GM23248 (cell line): ENCODE results near the gene ARNT2. TPM values are rescaled to one million over a fixed set of nuclear protein-coding genes. Genes with fewer than 3 reads are reported as not detected.

Experiments
- DNase-seq: peaks from one replicate; pipeline ENCODE4 v3.0.0-alpha.2; 2015
- H2AFZ ChIP-seq: fragments of 200-600 bp; sonication (generic); 2 replicates; pipeline ENCODE4 v1.6.1; 2016; ENCODE audit warnings: antibody characterized with exemption
- H3F3A ChIP-seq: fragments of 200-600 bp; sonication (generic); 2 replicates; pipeline ENCODE4 v1.6.1; 2016; ENCODE audit warnings: mild to moderate bottlenecking, antibody characterized with exemption, mixed run types; ENCODE audit not compliant: insufficient read depth
- H3K27ac ChIP-seq: fragments of 200-600 bp; sonication (generic); 2 replicates; pipeline ENCODE4 v1.5.1; 2016; ENCODE audit warnings: mild to moderate bottlenecking
- H3K27me3 ChIP-seq: fragments of 200-600 bp; sonication (generic); replicated peaks from 2 replicates; pipeline ENCODE4 v1.6.1; 2016; ENCODE audit warnings: mild to moderate bottlenecking; ENCODE audit not compliant: insufficient read depth
- H3K36me3 ChIP-seq: fragments of 200-600 bp; sonication (generic); 2 replicates; pipeline ENCODE4 v1.6.1; 2016; ENCODE audit warnings: low read depth, mild to moderate bottlenecking
- H3K4me1 ChIP-seq: fragments of 200-600 bp; sonication (generic); 2 replicates; pipeline ENCODE4 v1.6.1; 2016; ENCODE audit warnings: mild to moderate bottlenecking; ENCODE audit not compliant: insufficient read depth
- H3K4me2 ChIP-seq: fragments of 200-600 bp; sonication (generic); one replicate; pipeline ENCODE4 v1.6.1; 2016; ENCODE audit warnings: mild to moderate bottlenecking; ENCODE audit not compliant: unreplicated experiment
- H3K4me3 ChIP-seq: fragments of 200-600 bp; sonication (generic); 2 replicates; pipeline ENCODE4 v1.5.1; 2016; ENCODE audit warnings: mild to moderate bottlenecking
- H3K79me2 ChIP-seq: fragments of 200-600 bp; sonication (generic); 2 replicates; pipeline ENCODE4 v1.6.1; 2016; ENCODE audit warnings: mild to moderate bottlenecking; ENCODE audit not compliant: insufficient read depth
- H3K9ac ChIP-seq: fragments of 200-600 bp; sonication (generic); 2 replicates; pipeline ENCODE4 v1.6.1; 2016; ENCODE audit warnings: mild to moderate bottlenecking
- H3K9me2 ChIP-seq: fragments of 200-600 bp; sonication (generic); 2 replicates; pipeline ENCODE4 v1.6.1; 2016; ENCODE audit warnings: mixed run types, mild to moderate bottlenecking, moderate library complexity; ENCODE audit not compliant: insufficient read depth
- H3K9me3 ChIP-seq: fragments of 200-600 bp; sonication (generic); one replicate; pipeline ENCODE4 v1.6.1; 2017; ENCODE audit warnings: low read depth
- H4K20me1 ChIP-seq: fragments of 200-600 bp; sonication (generic); 2 replicates; pipeline ENCODE4 v1.6.0; 2016; ENCODE audit not compliant: insufficient read depth
- EZH2 ChIP-seq: fragments of 200-600 bp; sonication (generic); IDR thresholded peaks from 2 replicates; pipeline ENCODE4 v1.6.1; 2018; ENCODE audit warnings: antibody characterized with exemption, mild to moderate bottlenecking; ENCODE audit not compliant: insufficient read depth, poor library complexity, severe bottlenecking
- EZH2phosphoT487 ChIP-seq: fragments of 200-600 bp; sonication (generic); IDR thresholded peaks from 2 replicates; pipeline ENCODE4 v1.6.1; 2018; ENCODE audit warnings: antibody characterized with exemption, moderate library complexity, mild to moderate bottlenecking, low read depth; ENCODE audit not compliant: insufficient read depth
- WGBS, 2 experiments: methylation state at CpG; one replicate each; pipeline ENCODE4 v1.1.6; 2015 to 2017; ENCODE audit warnings: low lambda C conversion rate in 2 of 2, low coverage in 1 of 2; ENCODE audit errors: missing lambda C conversion rate in 2 of 2; 5-methylcytosine and 5-hydroxymethylcytosine counted together
- in situ Hi-C: fragments of 300-500 bp; cut with MboI; formaldehyde crosslinking; loops from 2 replicates; pipeline ENCODE4 v1.15.0; 2020
- polyA plus RNA-seq: library from polyadenylated mRNA; unstranded; fragments of >200 nt; fragmentation: Nextera tagmentation; extraction: Ambion mirVana; gene quantifications from 2 replicates; pipeline ENCODE4 v1.2.1, GENCODE V29; 2016
- total RNA-seq: library from RNA; depleted of rRNA; stranded (reverse); fragments of >200 nt; shearing (Covaris generic); gene quantifications from 2 replicates; pipeline ENCODE4 v1.2.3, GENCODE V29; 2014

Gene ARNT2
- total and polyA plus RNA-seq, 2 experiments from 2014 or later: 9.3 to 23.5 TPM

DNA sequence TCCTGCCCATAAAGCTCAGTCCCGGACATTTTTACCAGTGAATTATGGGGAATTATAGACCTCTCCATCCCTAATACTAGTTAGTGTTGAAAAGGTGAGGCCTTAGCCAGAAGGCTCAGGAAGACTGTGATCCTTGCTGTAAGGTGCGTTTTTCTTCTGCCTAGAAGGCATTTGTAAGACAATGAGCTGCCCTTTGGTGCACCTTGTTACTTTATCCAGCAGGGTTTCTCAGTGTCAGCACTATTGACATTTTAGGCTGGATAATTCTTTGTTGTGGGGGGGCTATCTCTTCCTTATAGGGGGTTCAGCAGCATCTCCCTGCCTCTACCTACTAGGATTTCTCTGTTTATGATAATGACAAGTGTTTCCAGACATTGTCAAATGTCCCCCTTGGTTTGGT, 182.8 kb downstream of the ARNT2 start:
- H3K4me3 ChIP-seq: no peak overlapping the region
- H4K20me1 ChIP-seq: no peaks in the 10 kb centered on the region
- H2AFZ ChIP-seq: no peak overlapping the region
- no peak for DNase-seq
- no peaks in the 10 kb centered on the region for H3K27me3 ChIP-seq
- WGBS, 2 experiments: 97 to 98% methylated on average over 2 of the region's 2 CpGs
- no peak overlapping the region for H3K4me2 ChIP-seq
- H3K27ac ChIP-seq: no peak overlapping the region
- peaks cover 20% of the 10 kb centered on the region for H3F3A ChIP-seq
- peaks cover 21% of the 10 kb centered on the region for H3K4me1 ChIP-seq
- H3K9me3 ChIP-seq: no peaks in the 10 kb centered on the region
- H3K9ac ChIP-seq: no peak overlapping the region
- H3K36me3 ChIP-seq: peaks cover 3% of the 10 kb centered on the region
- H3K79me2 ChIP-seq: no peaks in the 10 kb centered on the region
- in situ Hi-C loops: no loop called here
- TF ChIP-seq EZH2: no peak
- H3K9me2 ChIP-seq: no peaks in the 10 kb centered on the region

DNA sequence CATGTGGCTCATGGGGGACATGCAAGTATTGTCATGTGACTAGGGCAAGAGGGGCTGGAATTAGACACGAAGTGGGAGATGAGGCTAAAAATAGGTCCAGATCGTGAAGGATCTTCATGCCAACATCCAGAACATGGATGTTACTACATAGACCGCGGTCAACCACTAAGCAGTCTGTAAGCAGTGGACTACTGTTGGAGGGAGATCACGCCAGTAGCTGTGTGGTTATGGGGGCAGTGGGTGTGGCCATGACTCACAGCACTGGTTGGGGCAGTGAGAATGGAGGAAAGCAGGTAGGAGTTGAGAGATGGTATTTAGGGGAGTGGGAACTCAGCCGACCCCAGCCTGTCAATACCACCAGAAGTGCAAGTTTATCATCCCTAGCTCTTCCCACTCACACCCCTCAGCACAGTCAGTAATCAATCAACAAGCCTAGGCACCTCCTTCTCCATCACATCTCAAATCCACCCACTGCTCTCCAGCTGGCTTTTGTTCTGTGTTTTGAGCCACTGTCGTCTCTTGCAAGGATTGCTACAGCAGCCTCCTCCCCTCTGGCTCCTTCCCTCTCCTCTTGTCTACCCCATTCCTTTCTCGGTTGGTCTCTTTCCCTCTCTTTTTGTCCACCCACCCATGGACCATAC, 183.8 kb downstream of the ARNT2 start:
- Histone ChIP-seq H3K9me3 (no peaks in the 10 kb centered on the region), H3K4me2 (no peak overlapping the region), H3K27ac (peak overlapping the region; percentile 54), H3K36me3 (peaks cover 3% of the 10 kb centered on the region), H3K27me3 (no peaks in the 10 kb centered on the region), H3K4me3 (no peak overlapping the region), H4K20me1 (no peaks in the 10 kb centered on the region), H3K79me2 (no peaks in the 10 kb centered on the region), H2AFZ (no peak overlapping the region), H3K9ac (no peak overlapping the region), H3K9me2 (no peaks in the 10 kb centered on the region), H3F3A (peaks cover 19% of the 10 kb centered on the region), H3K4me1 (peaks cover 21% of the 10 kb centered on the region)
- TF ChIP-seq EZH2phosphoT487 (no peak), EZH2 (no peak)
- in situ Hi-C loops: no loop called here
- 80 to 82% methylated on average over 8 of the region's 8 CpGs for whole genome bisulfite sequencing, 2 experiments
- DNase-seq: peak; percentile 50

DNA sequence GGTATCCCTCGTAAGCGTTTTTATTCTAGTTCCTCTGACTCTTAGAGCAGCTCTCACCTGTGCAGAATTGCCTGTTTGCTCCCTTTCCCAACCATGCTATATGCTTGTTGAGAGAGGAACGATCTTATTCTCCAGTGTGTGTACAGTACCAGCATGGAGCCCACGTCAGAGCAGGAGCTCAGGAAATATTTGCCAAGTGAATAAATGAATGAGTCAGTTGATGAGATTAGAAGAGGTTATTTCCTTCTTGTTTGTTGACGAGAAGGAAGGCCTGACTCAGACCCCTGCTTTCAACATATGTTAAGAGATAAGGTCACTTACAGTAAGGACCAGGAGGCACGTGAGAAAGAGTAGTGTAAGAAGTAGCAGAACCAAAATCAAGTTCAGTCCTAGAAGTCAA, 184.6 kb downstream of the ARNT2 start:
- Histone ChIP-seq H3K9me3 (no peaks in the 10 kb centered on the region), H3K9ac (0 out of 2 replicates have a peak overlapping the region, but pooled peaks have one; percentile 2), H3K4me3 (no peak overlapping the region), H3K4me2 (peak overlapping the region; percentile 15), H3K79me2 (no peaks in the 10 kb centered on the region), H3K36me3 (peaks cover 3% of the 10 kb centered on the region), H3F3A (peaks cover 19% of the 10 kb centered on the region), H2AFZ (no peak overlapping the region), H3K27me3 (no peaks in the 10 kb centered on the region), H3K27ac (peak overlapping the region; percentile 54), H3K9me2 (no peaks in the 10 kb centered on the region), H3K4me1 (peaks cover 21% of the 10 kb centered on the region), H4K20me1 (no peaks in the 10 kb centered on the region)
- no peak for TF ChIP-seq EZH2phosphoT487
- TF ChIP-seq EZH2: no peak
- DNase-seq: peak; percentile 94
- WGBS, 2 experiments: 19 to 22% methylated on average over 6 of the region's 6 CpGs
- in situ Hi-C loops: no loop called here

DNA sequence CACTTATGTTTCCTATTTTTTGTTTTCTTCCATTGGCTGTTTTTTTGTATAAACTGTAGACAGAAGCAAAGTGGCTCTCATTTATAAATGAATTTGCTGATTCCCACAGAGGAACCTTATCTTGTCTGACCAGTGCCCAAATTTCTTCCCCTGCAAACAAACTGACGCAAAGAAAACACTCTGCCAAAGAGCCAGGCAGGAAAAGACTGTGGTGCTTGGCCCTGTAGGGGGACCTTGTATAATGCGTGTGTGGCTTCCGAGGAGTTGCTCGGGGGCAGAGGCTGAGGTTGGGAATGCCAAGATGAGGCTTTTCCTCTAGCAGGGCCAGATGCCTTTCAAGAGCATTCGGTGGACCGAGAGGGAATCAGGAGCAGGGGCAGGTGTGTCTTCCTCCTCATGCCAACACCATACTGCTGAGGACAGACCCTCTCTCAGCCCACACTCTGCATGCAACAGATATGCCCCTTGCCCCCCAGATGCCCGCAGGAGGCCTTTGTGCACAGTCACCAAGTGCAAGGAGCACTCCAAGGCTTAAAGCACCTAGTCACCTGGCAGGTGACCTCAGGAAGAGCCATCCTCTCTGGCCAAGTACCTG, 186.7 kb downstream of the ARNT2 start:
- TF ChIP-seq EZH2 (no peak), EZH2phosphoT487 (no peak)
- Histone ChIP-seq H3K4me1 (peaks cover 21% of the 10 kb centered on the region), H2AFZ (no peak overlapping the region), H3K9me3 (no peaks in the 10 kb centered on the region), H3K9me2 (no peaks in the 10 kb centered on the region), H4K20me1 (no peaks in the 10 kb centered on the region), H3F3A (peaks cover 19% of the 10 kb centered on the region), H3K27me3 (no peaks in the 10 kb centered on the region), H3K9ac (no peak overlapping the region), H3K27ac (no peak overlapping the region), H3K79me2 (no peaks in the 10 kb centered on the region), H3K36me3 (no peaks in the 10 kb centered on the region; the same call in 1 of the 2 replicates), H3K4me2 (no peak overlapping the region), H3K4me3 (no peak overlapping the region)
- in situ Hi-C loops: no loop called here
- no peak for DNase-seq
- 97 to 100% methylated on average over 7 of the region's 7 CpGs for WGBS, 2 experiments
